Cardiac muscle cell (in vitro differentiated cells and primary cell): Measurements from ENCODE around the gene CDK5R2. TPM values are rescaled to one million over a fixed set of nuclear protein-coding genes. Genes with fewer than 3 reads are reported as not detected.

ENCODE experiments used
- DNase-seq, 2 donors: peaks; one replicate each; pipeline versions ENCODE4 v3.0.0 to v3.0.0-alpha.2; 2010 to 2017; ENCODE audit warnings: low read depth in 1 of 2, low spot score in 1 of 2
- H3K27ac ChIP-seq: fragments of 200-600 bp; sonication (generic); 2 replicates; pipeline ENCODE4 v1.5.1; 2016
- H3K27me3 ChIP-seq: fragments of 200-600 bp; sonication (generic); 2 replicates; pipeline ENCODE4 v1.6.0; 2016; ENCODE audit warnings: control low read depth
- H3K36me3 ChIP-seq: fragments of 200-600 bp; sonication (generic); 2 replicates; pipeline ENCODE4 v1.5.1; 2016; ENCODE audit warnings: control low read depth
- H3K4me1 ChIP-seq: fragments of 200-600 bp; sonication (generic); 2 replicates; pipeline ENCODE4 v1.8.1; 2017; ENCODE audit warnings: low read depth, mild to moderate bottlenecking, mixed run types
- H3K4me3 ChIP-seq: fragments of 200-600 bp; sonication (generic); 2 replicates; pipeline ENCODE4 v1.5.1; 2016; ENCODE audit warnings: mild to moderate bottlenecking
- H3K9me3 ChIP-seq: fragments of 200-600 bp; sonication (generic); 2 replicates; pipeline ENCODE4 v1.5.1; 2017; ENCODE audit warnings: low read depth, mild to moderate bottlenecking, control low read depth
- CTCF ChIP-seq: IDR thresholded peaks from 2 replicates; pipeline ENCODE4 v1.5.1; 2012; ENCODE audit warnings: low read depth, mild to moderate bottlenecking, low read length
- polyA plus RNA-seq: library from polyadenylated mRNA; unstranded; fragments of >200 nt; fragmentation: Nextera tagmentation; extraction: Ambion mirVana; gene quantifications from 2 replicates; pipeline ENCODE4 v1.2.1, GENCODE V29; 2016
- total RNA-seq: library from RNA; depleted of rRNA; stranded (reverse); fragments of >200 nt; gene quantifications from 2 replicates; pipeline ENCODE4 v1.2.3, GENCODE V29; 2016

Gene CDK5R2
- total and polyA plus RNA-seq, 2 experiments from 2014 or later = 0.06 to 0.22 TPM

- no peak overlapping the region for H3K4me3 ChIP-seq
- peaks cover 100% of the 10 kb centered on the region for H3K27me3 ChIP-seq
- peaks cover 5% of the 10 kb centered on the region for H3K4me1 ChIP-seq
- no peak for TF ChIP-seq CTCF
- no peak for DNase-seq
- no peaks in the 10 kb centered on the region for H3K9me3 ChIP-seq
- no peaks in the 10 kb centered on the region for H3K36me3 ChIP-seq
- H3K27ac ChIP-seq = no peak overlapping the region
Observed at GRCh38 chr2:218986148-218986761, 26.8 kb downstream of the CDK5R2 start.

GRCh38 chr2:218988164-218988563 is 28.7 kb downstream of the CDK5R2 start:
- H3K9me3 ChIP-seq = no peaks in the 10 kb centered on the region
- no peaks in the 10 kb centered on the region for H3K36me3 ChIP-seq
- no peak overlapping the region for H3K4me3 ChIP-seq
- H3K27me3 ChIP-seq = peaks cover 100% of the 10 kb centered on the region
- no peak for TF ChIP-seq CTCF
- no peak for DNase-seq
- peaks cover 5% of the 10 kb centered on the region for H3K4me1 ChIP-seq
- H3K27ac ChIP-seq = no peak overlapping the region

- Histone ChIP-seq H3K27me3 (peaks cover 100% of the 10 kb centered on the region), H3K9me3 (no peaks in the 10 kb centered on the region), H3K27ac (no peak overlapping the region), H3K4me1 (peaks cover 7% of the 10 kb centered on the region), H3K36me3 (no peaks in the 10 kb centered on the region), H3K4me3 (no peak overlapping the region)
- no peak for DNase-seq
- TF ChIP-seq CTCF = no peak
Observed at GRCh38 chr2:218988650-218989049, 29.2 kb downstream of the CDK5R2 start.

- no peaks in the 10 kb centered on the region for H3K36me3 ChIP-seq
- peaks cover 100% of the 10 kb centered on the region for H3K27me3 ChIP-seq
- no peak for DNase-seq
- no peak overlapping the region for H3K4me3 ChIP-seq
- no peak overlapping the region for H3K27ac ChIP-seq
- TF ChIP-seq CTCF = no peak
- peaks cover 5% of the 10 kb centered on the region for H3K4me1 ChIP-seq
- H3K9me3 ChIP-seq = no peaks in the 10 kb centered on the region
Observed at GRCh38 chr2:218990052-218990451, 30.6 kb downstream of the CDK5R2 start.

GRCh38 chr2:218990612-218991011 is 31.1 kb downstream of the CDK5R2 start:
- DNase-seq = no peak
- no peak overlapping the region for H3K4me3 ChIP-seq
- no peaks in the 10 kb centered on the region for H3K9me3 ChIP-seq
- peaks cover 100% of the 10 kb centered on the region for H3K27me3 ChIP-seq
- H3K27ac ChIP-seq = no peak overlapping the region
- peaks cover 4% of the 10 kb centered on the region for H3K4me1 ChIP-seq
- no peak for TF ChIP-seq CTCF
- no peaks in the 10 kb centered on the region for H3K36me3 ChIP-seq
